Right cardiac atrium (tissue), 5 donors: ENCODE measurements around the gene WRNIP1. TPM values are rescaled to one million over a fixed set of nuclear protein-coding genes. Genes with fewer than 3 reads are reported as not detected.

Experiments
- ATAC-seq, 2 donors: fragments of 200-7000 bp; cut with Tn5 transposase; one replicate each; pipeline versions ENCODE4 v1.8.0 to v1.9.1; 2020; ENCODE audit warnings: moderate library complexity in 2 of 2, mild to moderate bottlenecking in 1 of 2
- DNase-seq, 3 donors: peaks; one replicate each; pipeline ENCODE4 v3.0.0-alpha.2; 2020
- H3K27ac ChIP-seq: one replicate; pipeline ENCODE4 v1.5.1; 2013; ENCODE audit warnings: mild to moderate bottlenecking, low read length, control low read depth, moderate library complexity
- H3K27me3 ChIP-seq: one replicate; pipeline ENCODE4 v1.6.1; 2013; ENCODE audit not compliant: control insufficient read depth, insufficient read depth
- H3K4me1 ChIP-seq: one replicate; pipeline ENCODE4 v1.6.1; 2013; ENCODE audit warnings: low read length; ENCODE audit not compliant: control insufficient read depth, insufficient read depth
- H3K4me3 ChIP-seq: one replicate; pipeline ENCODE4 v1.5.1; 2013; ENCODE audit warnings: low read length, control low read depth
- H3K9me3 ChIP-seq: one replicate; pipeline ENCODE4 v1.6.1; 2013; ENCODE audit warnings: low read length; ENCODE audit not compliant: control insufficient read depth
- WGBS: extraction: QIAGEN DNeasy Blood & Tissue Kit; methylation state at CpG from one replicate; pipeline ENCODE4 v1.1.7; 2013; 5-methylcytosine and 5-hydroxymethylcytosine counted together
- intact Hi-C, 4 donors: fragments of 100-400 bp; cut with DNase I; formaldehyde crosslinking; loops; one replicate each; pipeline versions ENCODE4 v1.11.0 to v1.14.0; 2022 to 2023
- polyA plus RNA-seq: library from polyadenylated mRNA; stranded (reverse); fragments of 200-250 nt; gene quantifications from one replicate; pipeline ENCODE4 v1.2.3, GENCODE V29; 2013
- total RNA-seq, 4 donors: library from RNA; stranded (reverse); fragmentation: NEBNext Ultra II Directional; extraction: Animal tissue kit (Norgen Biotek cat#: 25700); gene quantifications; one replicate each; pipeline ENCODE4 v1.2.1, GENCODE V29; 2021
- donor health status: healthy with polysubstance abuse.
- donor health status: DM: no; HTN: yes; CAD: no.
- donor health status: DM: no; HTN: no; CAD: no.
- donor health status: DM: no; HTN: yes; CAD: no; lungs with severe emphysema.
- donor health status: DM: yes; HTN: yes; CAD: no.

WRNIP1 gene
- total and polyA plus RNA-seq, 5 donors = 34.7 to 49.3 (median 44.1) TPM

DNA sequence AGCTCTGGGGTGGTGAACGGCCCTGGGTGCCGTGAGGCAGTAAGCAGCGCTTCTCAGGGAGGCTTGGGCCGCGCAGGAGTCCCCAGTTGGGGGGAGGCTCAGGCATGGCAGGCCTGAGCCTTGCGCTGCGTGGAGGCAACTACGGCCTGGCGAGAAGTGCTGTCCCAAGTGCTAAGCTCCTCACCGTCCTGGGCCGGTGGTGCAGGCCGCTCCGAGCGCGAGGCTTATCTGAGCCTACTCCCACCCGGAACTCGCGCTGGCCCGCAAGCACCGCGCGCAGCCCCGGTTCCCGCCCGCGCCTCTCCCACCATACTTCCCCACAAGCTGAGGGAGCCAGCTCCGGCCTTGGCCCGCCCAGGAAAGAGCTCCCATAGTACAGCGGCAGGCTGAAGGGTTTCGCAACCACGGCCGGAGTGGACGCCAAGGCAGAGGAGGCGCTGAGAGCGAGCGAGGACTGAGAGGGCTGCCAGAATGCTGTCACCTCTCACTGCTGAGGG lies 1.8 kb upstream of the WRNIP1 start:
- Histone ChIP-seq H3K27me3 (no peaks in the 10 kb centered on the region), H3K27ac (no peak overlapping the region), H3K4me3 (no peak overlapping the region), H3K4me1 (peaks cover under 1% of the 10 kb centered on the region), H3K9me3 (no peaks in the 10 kb centered on the region)
- intact Hi-C loops = no loop called here
- 95% methylated on average over 36 of the region's 36 CpGs for WGBS
- peak; percentile 66 to 82 (median 80) for DNase-seq
- ATAC-seq = no peak

DNA sequence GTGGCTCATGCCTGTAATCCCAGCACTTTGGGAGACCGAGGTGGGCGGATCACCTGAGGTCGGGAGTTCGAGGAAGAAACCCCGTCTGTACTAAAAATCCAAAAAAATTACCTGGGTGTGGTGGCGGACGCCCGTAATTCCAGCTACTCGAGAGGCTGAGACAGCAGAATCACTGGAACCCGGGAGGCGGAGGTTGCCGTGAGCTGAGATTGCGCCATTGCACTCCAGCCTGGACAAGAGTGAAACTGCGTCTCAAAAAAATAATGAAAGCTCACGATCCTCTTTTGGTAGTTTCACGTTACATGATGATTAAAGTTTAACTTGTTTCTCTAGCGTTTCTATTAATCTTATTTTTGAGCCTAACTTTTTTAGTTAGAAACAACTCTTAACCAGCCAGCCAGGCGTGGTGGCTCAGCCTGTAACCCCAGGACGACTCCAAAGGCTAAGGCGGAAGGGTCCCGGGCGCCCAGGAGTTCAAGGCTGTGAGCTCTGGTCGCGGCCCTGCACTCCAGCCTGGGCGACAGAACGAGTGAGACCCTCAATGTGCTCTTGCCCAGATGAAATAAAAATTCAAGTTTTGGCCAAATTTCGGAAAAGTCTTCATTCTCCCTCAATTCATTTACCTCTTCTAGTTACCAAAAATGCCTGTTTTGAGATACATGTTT lies 1.2 kb upstream of the WRNIP1 start:
- no peaks in the 10 kb centered on the region for H3K9me3 ChIP-seq
- DNase-seq (peak in 2 of 3 donors; percentile 69 to 71), ATAC-seq (no peak)
- intact Hi-C loops = no loop called here
- WGBS = 86% methylated on average over 27 of the region's 27 CpGs
- H3K27ac ChIP-seq = peak overlapping the region; percentile 40
- H3K27me3 ChIP-seq = no peaks in the 10 kb centered on the region
- H3K4me1 ChIP-seq = peaks cover 2% of the 10 kb centered on the region
- H3K4me3 ChIP-seq = peak overlapping the region; percentile 73

DNA sequence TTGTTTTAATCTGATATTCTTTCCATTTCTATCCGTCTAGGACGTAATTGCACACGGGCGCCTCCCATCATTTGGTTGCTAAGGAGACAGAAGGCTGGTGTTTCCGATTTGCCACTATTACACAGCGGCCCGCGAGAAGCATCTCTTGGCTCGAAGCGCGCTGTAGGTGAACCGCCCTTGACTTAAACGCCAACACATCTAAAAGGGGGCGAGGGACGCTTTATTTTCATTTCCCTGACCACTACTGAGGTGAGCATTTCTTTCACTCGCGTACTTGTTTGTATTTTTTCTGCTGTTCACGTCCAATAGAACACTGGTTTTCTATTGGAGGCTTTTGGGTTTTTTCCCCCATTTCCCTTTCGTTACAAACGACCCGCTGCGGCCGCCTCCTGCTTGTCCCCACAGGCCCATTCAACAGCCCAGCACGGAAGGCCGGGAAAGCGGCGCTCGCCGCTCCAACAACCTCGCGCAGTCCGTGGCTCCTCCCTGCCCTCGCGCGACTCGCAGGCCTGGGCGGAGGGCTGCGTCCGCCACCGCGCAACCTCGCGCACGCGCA lies 505 bp upstream of the WRNIP1 start:
- ATAC-seq (peak; percentile 92 to 93), DNase-seq (peak; percentile 49 to 80 (median 67))
- Histone ChIP-seq H3K4me1 (peaks cover 2% of the 10 kb centered on the region), H3K9me3 (no peaks in the 10 kb centered on the region), H3K4me3 (peak overlapping the region; percentile 73), H3K27me3 (no peaks in the 10 kb centered on the region), H3K27ac (peak overlapping the region; percentile 94)
- WGBS = under 1% methylated on average over 45 of the region's 45 CpGs
- intact Hi-C loops = no loop called here

DNA sequence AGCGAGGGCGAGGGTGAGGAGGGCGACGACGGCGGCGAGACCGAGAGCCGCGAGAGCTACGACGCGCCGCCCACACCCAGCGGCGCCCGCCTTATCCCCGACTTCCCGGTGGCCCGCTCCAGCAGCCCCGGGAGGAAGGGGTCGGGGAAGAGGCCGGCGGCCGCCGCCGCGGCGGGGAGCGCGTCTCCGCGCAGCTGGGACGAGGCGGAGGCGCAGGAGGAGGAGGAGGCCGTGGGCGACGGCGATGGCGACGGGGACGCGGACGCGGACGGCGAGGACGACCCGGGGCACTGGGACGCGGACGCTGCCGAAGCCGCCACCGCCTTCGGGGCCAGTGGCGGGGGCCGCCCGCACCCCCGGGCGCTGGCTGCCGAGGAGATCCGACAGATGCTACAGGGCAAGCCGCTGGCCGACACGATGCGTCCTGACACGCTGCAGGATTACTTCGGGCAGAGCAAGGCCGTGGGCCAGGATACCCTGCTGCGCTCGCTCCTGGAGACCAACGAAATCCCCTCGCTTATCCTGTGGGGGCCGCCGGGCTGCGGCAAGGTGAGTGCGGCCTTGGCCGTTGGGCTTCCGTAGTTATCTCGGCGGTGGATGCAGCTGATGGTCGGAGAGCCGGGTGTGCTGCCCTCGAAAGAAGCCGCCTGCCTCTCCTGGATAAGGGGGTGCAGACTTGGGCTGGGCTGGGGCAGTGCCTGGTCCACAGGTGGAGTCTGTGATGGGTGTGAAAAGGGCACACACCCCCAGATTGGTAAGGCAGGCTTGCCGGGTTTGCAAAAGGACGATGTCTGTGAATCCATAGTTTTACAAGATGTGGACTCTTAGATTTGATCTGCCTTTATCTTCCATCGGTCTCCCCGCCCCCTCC lies 938 bp downstream of the WRNIP1 start:
- ATAC-seq = peak; percentile 3 to 10
- intact Hi-C loops = no loop called here
- DNase-seq = peak; percentile 61 to 85 (median 84)
- under 1% methylated on average over 90 of the region's 91 CpGs for whole genome bisulfite sequencing
- Histone ChIP-seq H3K27ac (peak overlapping the region; percentile 80), H3K9me3 (no peaks in the 10 kb centered on the region), H3K4me1 (peaks cover 3% of the 10 kb centered on the region), H3K27me3 (no peaks in the 10 kb centered on the region), H3K4me3 (peak overlapping the region; percentile 65)

DNA sequence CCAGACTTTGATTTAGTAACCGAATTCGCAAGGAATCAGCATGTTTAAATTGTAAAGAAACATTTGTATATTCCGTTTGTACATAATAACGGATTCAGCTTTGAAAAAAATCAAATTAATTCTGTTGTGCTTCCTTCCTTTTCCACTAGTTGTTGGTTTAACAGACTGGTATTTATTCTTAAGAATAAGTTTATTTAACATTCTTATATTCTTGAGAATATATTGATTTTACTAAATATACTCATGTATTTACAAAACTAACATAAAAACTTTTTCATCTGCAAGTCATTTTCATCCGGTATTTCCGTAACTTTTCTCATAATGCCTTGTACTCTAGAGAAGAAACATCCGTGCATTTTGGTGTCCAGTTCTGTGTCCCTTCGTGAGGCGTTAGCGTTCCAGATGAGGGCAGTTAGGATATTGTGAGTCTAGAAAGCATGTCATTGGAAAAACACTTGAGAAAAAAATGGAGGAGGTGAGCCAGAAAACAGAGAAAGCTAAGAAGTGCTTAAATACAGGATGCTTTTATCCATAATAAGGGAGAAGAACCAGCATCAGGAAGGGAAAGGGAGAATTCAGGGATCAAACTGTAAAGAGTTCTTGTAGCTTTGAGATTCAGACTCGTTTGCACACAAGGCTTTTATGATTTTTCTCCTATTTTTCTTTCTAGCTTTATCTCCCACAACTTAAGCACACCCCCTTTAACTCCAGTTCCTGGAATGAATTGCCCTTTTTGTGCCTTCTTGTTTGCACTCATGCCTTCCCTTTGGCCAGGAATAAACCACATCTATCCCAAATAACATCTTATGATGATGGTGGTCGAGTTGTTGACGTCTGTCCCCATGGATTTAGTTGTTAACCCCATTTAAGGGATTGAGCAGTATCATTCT lies 1.8 kb downstream of the WRNIP1 start:
- peaks cover 6% of the 10 kb centered on the region for H3K4me1 ChIP-seq
- ATAC-seq (no peak), DNase-seq (no peak)
- peak overlapping the region; percentile 65 for H3K4me3 ChIP-seq
- no peaks in the 10 kb centered on the region for H3K9me3 ChIP-seq
- WGBS = 3% methylated on average over 13 of the region's 13 CpGs
- H3K27me3 ChIP-seq = no peaks in the 10 kb centered on the region
- H3K27ac ChIP-seq = peak overlapping the region; percentile 80
- intact Hi-C loops = no loop called here

DNA sequence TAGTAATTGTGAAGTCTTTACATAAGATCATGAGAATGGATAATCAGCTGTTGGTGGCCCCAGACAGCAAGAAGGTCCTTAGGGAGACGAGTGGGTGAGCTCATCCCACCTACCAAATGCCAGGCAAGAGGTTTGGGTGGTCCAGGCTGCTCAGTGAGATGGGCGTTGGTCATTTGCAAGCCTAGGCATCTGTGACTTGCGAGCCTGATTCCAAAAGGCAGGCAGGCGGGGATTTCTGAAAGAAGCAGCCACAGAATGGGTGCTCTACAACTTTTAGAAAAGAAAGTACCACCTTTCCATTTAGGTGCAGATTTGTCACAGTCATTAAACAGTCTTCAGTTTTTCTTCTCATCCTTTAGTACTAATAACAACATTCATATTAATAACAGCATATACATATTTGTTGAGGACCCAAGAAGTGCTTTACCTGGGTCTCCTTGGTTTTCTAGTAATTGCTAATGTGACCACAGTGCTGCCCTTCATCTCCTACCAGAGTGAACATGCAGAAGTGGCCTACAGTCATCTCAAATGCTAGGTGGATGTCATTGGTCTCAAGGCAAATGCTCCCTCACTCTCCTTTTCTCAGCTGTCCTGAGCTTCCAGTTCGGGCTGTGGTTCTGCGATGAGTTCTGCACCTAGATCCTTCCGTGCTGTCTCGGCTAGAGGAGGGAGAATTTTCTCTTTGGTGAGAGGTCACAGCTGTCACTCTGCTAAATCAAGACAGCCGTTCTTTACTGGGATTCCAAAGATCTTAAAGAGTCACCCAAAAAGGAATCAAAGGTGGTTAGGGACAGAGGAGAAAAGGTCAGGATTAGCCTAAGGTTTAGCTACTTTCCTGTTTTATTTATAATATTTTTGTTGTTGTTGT lies 2.7 kb downstream of the WRNIP1 start:
- Histone ChIP-seq H3K4me3 (peak overlapping the region; percentile 65), H3K27ac (peak overlapping the region; percentile 89), H3K27me3 (no peaks in the 10 kb centered on the region), H3K4me1 (peaks cover 6% of the 10 kb centered on the region), H3K9me3 (no peaks in the 10 kb centered on the region)
- no peak for ATAC-seq
- WGBS = 23% methylated on average over 9 of the region's 9 CpGs
- no peak for DNase-seq
- intact Hi-C loops = no loop called here

DNA sequence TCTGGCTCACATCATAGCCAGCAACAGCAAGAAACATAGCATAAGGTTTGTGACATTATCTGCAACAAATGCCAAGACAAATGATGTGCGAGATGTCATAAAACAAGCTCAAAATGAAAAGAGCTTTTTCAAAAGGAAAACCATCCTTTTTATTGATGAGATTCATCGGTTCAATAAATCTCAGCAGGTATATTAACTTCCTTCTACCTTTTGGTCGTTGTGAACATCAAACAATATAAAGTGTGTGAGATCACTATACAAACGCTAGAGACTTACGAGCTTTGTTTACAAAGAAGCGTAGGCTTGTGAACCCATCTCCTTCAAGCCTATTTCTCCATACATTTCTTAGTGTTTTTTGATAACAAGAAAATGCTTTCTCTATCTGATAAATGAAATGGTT lies 3.5 kb downstream of the WRNIP1 start:
- intact Hi-C loops = no loop called here
- Histone ChIP-seq H3K9me3 (no peaks in the 10 kb centered on the region), H3K27me3 (no peaks in the 10 kb centered on the region), H3K4me1 (peaks cover 6% of the 10 kb centered on the region), H3K27ac (no peak overlapping the region), H3K4me3 (peak overlapping the region; percentile 65)
- ATAC-seq = no peak
- WGBS = 49% methylated on average over 6 of the region's 6 CpGs
- no peak for DNase-seq

DNA sequence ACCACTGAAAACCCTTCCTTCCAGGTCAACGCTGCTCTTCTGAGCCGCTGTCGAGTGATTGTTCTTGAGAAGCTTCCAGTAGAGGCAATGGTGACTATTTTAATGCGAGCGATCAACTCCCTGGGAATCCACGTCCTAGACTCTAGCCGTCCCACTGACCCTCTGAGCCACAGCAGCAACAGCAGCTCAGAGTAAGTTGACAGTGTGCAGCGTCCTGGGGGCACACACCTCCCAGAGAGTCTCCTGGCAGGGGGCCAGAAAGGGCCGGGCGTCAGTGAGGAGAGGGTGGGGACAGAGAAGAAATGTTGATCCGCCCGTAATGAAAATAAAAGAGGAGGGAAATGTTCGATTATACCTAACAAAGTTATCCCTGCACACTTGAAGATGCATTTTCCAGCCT lies 5.0 kb downstream of the WRNIP1 start:
- ATAC-seq (peak; percentile 34 to 58), DNase-seq (peak; percentile 77 to 89 (median 89))
- WGBS = 27% methylated on average over 13 of the region's 13 CpGs
- Histone ChIP-seq H3K4me3 (peak overlapping the region; percentile 4), H3K4me1 (peaks cover 8% of the 10 kb centered on the region), H3K9me3 (no peaks in the 10 kb centered on the region), H3K27me3 (no peaks in the 10 kb centered on the region), H3K27ac (peak overlapping the region; percentile 38)
- intact Hi-C loops = no loop called here

DNA sequence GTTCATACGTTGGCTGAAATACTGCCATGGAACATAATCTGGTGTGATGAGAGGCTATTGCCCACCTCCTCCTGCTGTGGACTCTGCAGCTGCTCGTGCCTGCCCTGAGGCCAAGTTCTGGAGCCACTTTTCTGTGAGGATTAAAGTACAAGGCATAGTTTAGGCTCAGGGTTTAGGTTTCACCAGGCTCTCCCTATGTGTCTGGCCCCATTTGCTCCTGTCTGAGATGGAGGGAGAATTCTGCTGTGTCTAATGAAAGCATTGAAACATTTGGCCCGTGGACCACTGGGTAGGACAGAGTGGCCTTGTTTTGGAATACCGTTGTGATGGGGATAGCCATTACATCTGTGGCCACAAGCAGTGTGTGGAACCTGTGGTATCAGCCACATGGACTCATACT lies 5.9 kb downstream of the WRNIP1 start:
- Histone ChIP-seq H3K4me1 (peaks cover 8% of the 10 kb centered on the region), H3K27ac (peak overlapping the region; percentile 31), H3K9me3 (no peaks in the 10 kb centered on the region), H3K27me3 (no peaks in the 10 kb centered on the region), H3K4me3 (no peak overlapping the region)
- ATAC-seq (no peak), DNase-seq (no peak)
- intact Hi-C loops = no loop called here
- WGBS = 72% methylated on average over 4 of the region's 4 CpGs

DNA sequence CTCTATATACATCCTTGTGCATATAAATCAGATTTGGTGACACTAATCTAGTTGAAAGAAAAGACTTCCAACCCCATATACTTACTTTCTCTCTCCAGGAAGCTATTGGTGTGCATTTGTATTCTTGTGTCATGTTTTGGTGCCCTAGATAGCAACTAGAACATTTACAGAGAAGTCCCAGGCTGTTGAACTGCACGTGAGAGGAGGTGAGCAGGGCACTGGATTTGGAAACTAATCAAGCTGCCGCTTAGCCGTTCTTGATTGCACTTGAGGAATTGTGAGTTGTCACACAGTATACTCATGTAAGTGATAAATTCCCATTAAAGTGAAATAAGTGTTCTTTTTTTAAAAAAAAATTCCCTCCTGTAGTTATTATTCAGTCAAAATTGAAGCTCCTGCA lies 7.6 kb downstream of the WRNIP1 start:
- WGBS = 67% methylated on average over 3 of the region's 3 CpGs
- no peak overlapping the region for H3K4me3 ChIP-seq
- ATAC-seq (no peak), DNase-seq (no peak)
- H3K27me3 ChIP-seq = no peaks in the 10 kb centered on the region
- H3K27ac ChIP-seq = no peak overlapping the region
- peaks cover 8% of the 10 kb centered on the region for H3K4me1 ChIP-seq
- H3K9me3 ChIP-seq = no peaks in the 10 kb centered on the region
- intact Hi-C loops = no loop called here
